ENCODE results near the gene EME2. TPM values are rescaled to one million over a fixed set of nuclear protein-coding genes. Genes with fewer than 3 reads are reported as not detected.
A peak's percentile ranks its signal among the peaks of the same experiment; 100 is the strongest.

The EME2 gene
- polyA plus RNA-seq, 1 donor from 2014 or later: 21.2 TPM

DNA sequence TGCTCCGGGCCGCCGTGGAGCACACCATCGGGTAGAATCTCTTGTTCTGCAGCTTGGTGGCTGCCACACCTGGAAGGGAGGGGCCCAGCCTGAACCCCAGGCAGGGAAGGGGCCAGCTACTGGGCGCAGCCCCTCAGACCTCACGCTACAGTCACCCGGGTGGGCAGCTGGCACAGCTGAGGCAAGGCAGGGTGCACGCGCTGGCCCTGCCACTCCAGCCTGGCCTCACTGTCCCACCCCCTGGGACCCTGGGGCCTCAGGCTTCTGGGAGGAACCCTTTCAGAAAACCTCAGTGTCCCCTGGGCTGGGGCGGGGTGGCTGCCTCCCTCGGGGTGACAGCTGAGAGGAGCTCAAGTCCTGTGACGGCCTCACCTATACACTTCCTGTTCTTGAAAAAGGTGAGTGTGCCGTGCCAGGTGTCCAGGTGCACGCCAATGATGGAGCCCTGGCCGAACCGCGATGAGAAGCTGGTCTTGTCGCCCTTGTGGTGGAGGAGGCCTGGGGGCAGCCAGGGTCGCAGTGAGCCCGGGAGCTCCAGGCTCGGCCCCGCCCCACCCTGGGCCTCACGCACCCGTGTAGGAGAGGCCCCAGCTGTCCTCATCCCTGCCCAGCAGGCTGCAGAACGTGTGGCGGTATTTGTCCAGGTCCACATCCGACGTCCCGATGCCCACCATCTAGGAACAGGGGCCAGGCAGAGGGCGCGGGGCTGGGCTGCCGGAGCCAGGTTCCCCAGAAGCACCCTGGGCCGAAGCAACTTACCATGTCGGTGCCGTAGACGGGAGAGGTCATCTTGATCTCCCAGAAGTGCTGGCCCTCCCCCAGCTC is 5.0 kb downstream of the EME2 start:
- Histone ChIP-seq H4K20me1 (ENCODE audit: insufficient read depth) (peaks cover 28% of the 10 kb centered on the region), H3K27ac (ENCODE audit: low read length) (no peak overlapping the region), H3F3A (ENCODE audit: insufficient read depth, low read length, poor library complexity, severe bottlenecking) (no peaks in the 10 kb centered on the region), H3K36me3 (ENCODE audit: insufficient read depth, low read length) (no peaks in the 10 kb centered on the region), H3K9me2 (ENCODE audit: insufficient read depth, low read length) (no peaks in the 10 kb centered on the region), H3K4me3 (ENCODE audit: low read length) (no peak overlapping the region), H3K79me2 (replicated peaks; ENCODE audit: insufficient read depth, low read length) (peaks cover 26% of the 10 kb centered on the region), H2AFZ (ENCODE audit: low read depth, low read length) (no peak overlapping the region), H3K9ac (ENCODE audit: low read length) (no peak overlapping the region), H3K4me2 (ENCODE audit: low read length) (no peak overlapping the region), H3K9me3 (ENCODE audit: low read length) (no peaks in the 10 kb centered on the region), H3K27me3 (ENCODE audit: insufficient read depth, low read depth, low read length) (no peaks in the 10 kb centered on the region)
- TF ChIP-seq, protein P1, sequence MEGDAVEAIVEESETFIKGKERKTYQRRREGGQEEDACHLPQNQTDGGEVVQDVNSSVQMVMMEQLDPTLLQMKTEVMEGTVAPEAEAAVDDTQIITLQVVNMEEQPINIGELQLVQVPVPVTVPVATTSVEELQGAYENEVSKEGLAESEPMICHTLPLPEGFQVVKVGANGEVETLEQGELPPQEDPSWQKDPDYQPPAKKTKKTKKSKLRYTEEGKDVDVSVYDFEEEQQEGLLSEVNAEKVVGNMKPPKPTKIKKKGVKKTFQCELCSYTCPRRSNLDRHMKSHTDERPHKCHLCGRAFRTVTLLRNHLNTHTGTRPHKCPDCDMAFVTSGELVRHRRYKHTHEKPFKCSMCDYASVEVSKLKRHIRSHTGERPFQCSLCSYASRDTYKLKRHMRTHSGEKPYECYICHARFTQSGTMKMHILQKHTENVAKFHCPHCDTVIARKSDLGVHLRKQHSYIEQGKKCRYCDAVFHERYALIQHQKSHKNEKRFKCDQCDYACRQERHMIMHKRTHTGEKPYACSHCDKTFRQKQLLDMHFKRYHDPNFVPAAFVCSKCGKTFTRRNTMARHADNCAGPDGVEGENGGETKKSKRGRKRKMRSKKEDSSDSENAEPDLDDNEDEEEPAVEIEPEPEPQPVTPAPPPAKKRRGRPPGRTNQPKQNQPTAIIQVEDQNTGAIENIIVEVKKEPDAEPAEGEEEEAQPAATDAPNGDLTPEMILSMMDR (IDR thresholded peaks at IDR 0.05; ENCODE audit: poor library complexity, severe bottlenecking): no peak
- no peak for TF ChIP-seq SMC3 (conservative IDR thresholded peaks at IDR 0.05; ENCODE audit: poor library complexity)
- no peak for TF ChIP-seq REST (IDR thresholded peaks at IDR 0.05; ENCODE audit: borderline replicate concordance)
- TF ChIP-seq POLR2AphosphoS5 (IDR thresholded peaks at IDR 0.05): peak; percentile 10

- H4K20me1 ChIP-seq (ENCODE audit: insufficient read depth): peaks cover 28% of the 10 kb centered on the region
- no peaks in the 10 kb centered on the region for H3K27me3 ChIP-seq (ENCODE audit: insufficient read depth, low read depth, low read length)
- H2AFZ ChIP-seq (ENCODE audit: low read depth, low read length): no peak overlapping the region
- peaks cover 29% of the 10 kb centered on the region for H3K79me2 ChIP-seq (replicated peaks; ENCODE audit: insufficient read depth, low read length)
- no peak overlapping the region for H3K4me2 ChIP-seq (ENCODE audit: low read length)
- no peak overlapping the region for H3K4me3 ChIP-seq (ENCODE audit: low read length)
- no peaks in the 10 kb centered on the region for H3K9me3 ChIP-seq (ENCODE audit: low read length)
- no peak overlapping the region for H3K27ac ChIP-seq (ENCODE audit: low read length)
- no peaks in the 10 kb centered on the region for H3K36me3 ChIP-seq (ENCODE audit: insufficient read depth, low read length)
- no peaks in the 10 kb centered on the region for H3K9me2 ChIP-seq (ENCODE audit: insufficient read depth, low read length)
- peak; percentile 27 for TF ChIP-seq POLR2AphosphoS5 (IDR thresholded peaks at IDR 0.05)
- TF ChIP-seq SMC3 (conservative IDR thresholded peaks at IDR 0.05; ENCODE audit: poor library complexity): no peak
- no peak for TF ChIP-seq REST (IDR thresholded peaks at IDR 0.05; ENCODE audit: borderline replicate concordance)
- H3F3A ChIP-seq (ENCODE audit: insufficient read depth, low read length, poor library complexity, severe bottlenecking): no peaks in the 10 kb centered on the region
- H3K9ac ChIP-seq (ENCODE audit: low read length): no peak overlapping the region
Observed at GRCh38 chr16:1778200-1779179, 5.9 kb downstream of the EME2 start.
